Aorta (tissue), 5 donors: ENCODE measurements around the gene COL9A1. TPM values are rescaled to one million over a fixed set of nuclear protein-coding genes. Genes with fewer than 3 reads are reported as not detected.

ENCODE experiments used
- ATAC-seq: fragments of 200-7000 bp; cut with Tn5 transposase; one replicate; pipeline ENCODE4 v1.9.1; 2022; ENCODE audit warnings: moderate library complexity; ENCODE audit not compliant: low FRiP score
- DNase-seq, 2 donors: peaks; one replicate each; pipeline ENCODE4 v3.0.0-alpha.2; 2020
- H3K27ac ChIP-seq, 2 donors: one replicate each; pipeline ENCODE4 v1.5.1; 2013; ENCODE audit warnings: low read length in 2 of 2, mild to moderate bottlenecking in 2 of 2, moderate library complexity in 2 of 2, control low read depth in 1 of 2, inconsistent platforms in 1 of 2, low read depth in 1 of 2
- H3K27me3 ChIP-seq, 2 donors: one replicate each; pipeline ENCODE4 v1.6.1; 2013; ENCODE audit warnings: control low read depth in 1 of 2, low read length in 1 of 2, mild to moderate bottlenecking in 1 of 2, moderate library complexity in 1 of 2; ENCODE audit not compliant: insufficient read depth in 2 of 2, control insufficient read depth in 1 of 2
- H3K36me3 ChIP-seq, 2 donors: one replicate each; pipeline ENCODE4 v1.6.1; 2013; ENCODE audit warnings: control low read depth in 1 of 2, low read length in 1 of 2, mild to moderate bottlenecking in 1 of 2; ENCODE audit not compliant: insufficient read depth in 2 of 2, control insufficient read depth in 1 of 2
- H3K4me1 ChIP-seq, 2 donors: one replicate each; pipeline ENCODE4 v1.6.1; 2013; ENCODE audit warnings: low read length in 2 of 2, control low read depth in 1 of 2, mild to moderate bottlenecking in 1 of 2, moderate library complexity in 1 of 2; ENCODE audit not compliant: insufficient read depth in 2 of 2, control insufficient read depth in 1 of 2
- H3K4me3 ChIP-seq, 2 donors: one replicate each; pipeline ENCODE4 v1.5.1; 2013; ENCODE audit warnings: low read length in 2 of 2, control low read depth in 1 of 2, mild to moderate bottlenecking in 1 of 2
- H3K9me3 ChIP-seq: one replicate; pipeline ENCODE4 v1.6.1; 2013; ENCODE audit warnings: mild to moderate bottlenecking, low read length; ENCODE audit not compliant: control insufficient read depth
- WGBS, 2 donors: extraction: QIAGEN DNeasy Blood & Tissue Kit; methylation state at CpG; one replicate each; pipeline ENCODE4 v1.1.7; 2013; 5-methylcytosine and 5-hydroxymethylcytosine counted together
- intact Hi-C, 2 donors: fragments of 100-400 bp; cut with DNase I; formaldehyde crosslinking; loops; one replicate each; pipeline versions ENCODE4 v1.14.2 to v1.15.0; 2022
- polyA plus RNA-seq, 2 donors: library from polyadenylated mRNA; stranded (reverse); fragments of 200-250 nt; gene quantifications; one replicate each; pipeline ENCODE4 v1.2.3, GENCODE V29; 2013
- total RNA-seq, 2 donors: library from RNA; stranded (reverse); fragmentation: NEBNext Ultra II Directional; extraction: Animal tissue kit (Norgen Biotek cat#: 25700); gene quantifications; one replicate each; pipeline ENCODE4 v1.2.1, GENCODE V29; 2021
- donor health status: healthy with polysubstance abuse.
- donor health status: Bipolar disorder and iron deficiency.
- donor health status: DM: no; HTN: no; CAD: no.
- donor health status: DM: no; HTN: no; CAD: no.
- donor health status: DM: yes; HTN: yes; CAD: no.

The COL9A1 gene
- total and polyA plus RNA-seq, 4 donors, result 1.3 TPM; not detected in 3

DNA sequence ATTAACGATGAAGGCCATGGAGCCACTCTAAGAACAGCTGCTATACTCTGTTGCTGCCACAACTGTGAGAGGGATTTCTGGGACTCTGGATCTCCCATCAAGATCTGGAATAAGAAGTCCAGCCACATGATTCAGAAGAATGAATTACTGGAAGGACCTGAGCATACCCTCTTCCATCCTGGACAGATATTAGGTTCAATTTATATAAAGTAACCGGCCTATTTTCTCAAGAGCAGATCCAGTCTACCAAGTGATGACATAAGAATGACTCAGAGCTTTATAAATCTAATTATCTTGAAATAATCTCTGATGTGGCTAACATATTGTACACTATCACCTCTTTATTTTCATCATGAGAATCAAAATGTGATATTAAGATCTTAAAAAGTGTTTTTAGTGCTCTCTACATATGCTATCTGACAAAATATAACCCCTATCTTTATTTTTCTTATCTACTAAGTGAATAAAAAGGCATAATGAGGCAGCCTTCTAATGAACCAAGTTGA is 45.1 kb downstream of the COL9A1 start:
- Histone ChIP-seq H3K27me3 (no peaks in the 10 kb centered on the region), H3K27ac (no peak overlapping the region), H3K36me3 (no peaks in the 10 kb centered on the region), H3K4me3 (no peak overlapping the region), H3K4me1 (no peaks in the 10 kb centered on the region), H3K9me3 (peaks cover 1% of the 10 kb centered on the region)
- 73 to 80% methylated on average over 2 of the region's 2 CpGs for whole genome bisulfite sequencing, 2 donors
- DNase-seq (no peak), ATAC-seq (no peak)
- intact Hi-C loops, result no loop called here

- no peak for ATAC-seq
- no peaks in the 10 kb centered on the region for H3K27me3 ChIP-seq
- no peaks in the 10 kb centered on the region for H3K36me3 ChIP-seq
- H3K9me3 ChIP-seq, result peaks cover 1% of the 10 kb centered on the region
- intact Hi-C loops, result no loop called here
- no peak overlapping the region for H3K4me3 ChIP-seq
- no peaks in the 10 kb centered on the region for H3K4me1 ChIP-seq
- H3K27ac ChIP-seq, result no peak overlapping the region
- no peak for DNase-seq
- 81 to 82% methylated on average over 2 of the region's 2 CpGs for WGBS, 2 donors
Observed at GRCh38 chr6:70254784-70255183, 48.1 kb downstream of the COL9A1 start.

DNA sequence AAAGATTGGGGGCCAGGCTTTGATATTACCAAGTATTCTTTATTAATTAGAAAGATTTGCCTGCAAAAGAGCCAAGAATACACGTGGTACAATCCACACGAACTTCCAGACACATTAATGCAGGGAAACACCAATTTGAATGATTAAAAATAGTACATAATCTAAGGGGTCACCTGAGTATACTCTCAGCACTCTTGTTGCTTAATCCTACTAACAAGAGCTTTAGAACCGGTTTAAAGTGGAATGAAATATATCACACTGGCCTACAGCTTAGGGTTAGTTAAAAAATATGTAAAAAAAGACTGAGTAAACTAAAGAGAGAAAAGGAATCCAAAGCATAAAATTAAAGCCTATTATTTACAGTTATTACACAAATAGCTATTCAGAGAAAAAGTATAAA is 49.0 kb downstream of the COL9A1 start:
- Histone ChIP-seq H3K27ac (no peak overlapping the region), H3K9me3 (peaks cover 1% of the 10 kb centered on the region), H3K27me3 (no peaks in the 10 kb centered on the region), H3K4me3 (no peak overlapping the region), H3K36me3 (no peaks in the 10 kb centered on the region), H3K4me1 (no peaks in the 10 kb centered on the region)
- intact Hi-C loops, result no loop called here
- ATAC-seq, result no peak
- no peak for DNase-seq
- 67 to 68% methylated on average over 3 of the region's 3 CpGs for WGBS, 2 donors

GRCh38 chr6:70252604-70253003 is 50.3 kb downstream of the COL9A1 start:
- ATAC-seq (no peak), DNase-seq (no peak)
- Histone ChIP-seq H3K4me3 (no peak overlapping the region), H3K27ac (no peak overlapping the region), H3K9me3 (peaks cover 1% of the 10 kb centered on the region), H3K27me3 (no peaks in the 10 kb centered on the region), H3K36me3 (no peaks in the 10 kb centered on the region), H3K4me1 (no peaks in the 10 kb centered on the region)
- intact Hi-C loops, result no loop called here
- WGBS, 2 donors, result 68 to 80% methylated on average over 2 of the region's 2 CpGs

- ATAC-seq (no peak), DNase-seq (no peak)
- Histone ChIP-seq H3K4me1 (no peaks in the 10 kb centered on the region), H3K9me3 (no peaks in the 10 kb centered on the region), H3K36me3 (no peaks in the 10 kb centered on the region), H3K27ac (no peak overlapping the region), H3K27me3 (no peaks in the 10 kb centered on the region), H3K4me3 (no peak overlapping the region)
- 94 to 95% methylated on average over 7 of the region's 7 CpGs for WGBS, 2 donors
- intact Hi-C loops, result no loop called here
Observed at GRCh38 chr6:70246118-70246517, 56.8 kb downstream of the COL9A1 start.

DNA sequence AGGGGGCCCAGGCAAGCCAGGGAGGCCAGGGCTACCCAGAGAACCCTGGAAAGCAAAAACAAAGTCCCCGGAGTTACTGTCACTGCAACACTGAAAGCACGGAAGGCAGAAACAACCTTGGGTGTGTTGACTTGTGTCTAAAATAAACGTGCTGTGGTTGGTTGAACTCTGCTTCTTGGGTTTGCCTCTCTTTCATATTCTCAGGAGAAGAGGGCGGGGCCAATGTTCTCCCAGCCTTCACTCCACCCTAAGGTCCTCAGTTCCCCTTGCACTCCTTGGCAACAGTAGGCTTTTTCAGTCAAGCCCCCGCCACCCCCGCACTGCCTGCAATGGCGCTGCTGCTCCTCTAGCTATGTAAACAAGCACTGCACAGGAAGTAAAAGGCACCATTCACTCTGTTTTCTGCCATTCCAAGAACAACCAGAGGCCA is 60.9 kb downstream of the COL9A1 start:
- H3K4me3 ChIP-seq, result no peak overlapping the region
- no peaks in the 10 kb centered on the region for H3K4me1 ChIP-seq
- H3K27me3 ChIP-seq, result no peaks in the 10 kb centered on the region
- no peaks in the 10 kb centered on the region for H3K36me3 ChIP-seq
- peak; percentile 50 for ATAC-seq
- H3K27ac ChIP-seq, result no peak overlapping the region
- 28 to 37% methylated on average over 7 of the region's 7 CpGs for WGBS, 2 donors
- DNase-seq, result no peak
- H3K9me3 ChIP-seq, result no peaks in the 10 kb centered on the region
- intact Hi-C loops, result no loop called here

DNA sequence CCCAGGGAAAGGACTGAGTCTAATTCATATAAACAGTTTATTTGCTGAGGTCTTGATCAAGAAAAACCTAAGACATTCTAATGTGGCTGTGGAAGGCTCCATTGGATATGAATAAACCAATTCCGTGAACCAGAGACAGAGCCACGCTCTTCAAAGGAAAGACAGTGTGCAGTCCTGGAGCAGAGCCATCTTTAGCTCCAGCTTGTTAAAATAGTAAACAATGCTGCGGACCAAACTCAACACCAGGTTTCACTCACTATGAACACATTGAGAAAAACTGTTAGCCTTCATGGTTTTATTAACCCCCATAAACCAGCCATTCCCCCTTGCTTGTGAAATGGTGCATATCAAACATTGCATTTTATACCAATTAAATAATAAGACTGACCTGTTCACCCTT is 61.9 kb downstream of the COL9A1 start:
- 75 to 80% methylated on average over 3 of the region's 3 CpGs for WGBS, 2 donors
- no peak for DNase-seq
- intact Hi-C loops, result no loop called here

GRCh38 chr6:70236343-70236742 is 66.5 kb downstream of the COL9A1 start:
- no peaks in the 10 kb centered on the region for H3K36me3 ChIP-seq
- no peak for DNase-seq

More for the DNA sequence above, 61.9 kb downstream of the COL9A1 start:
- no peaks in the 10 kb centered on the region for H3K36me3 ChIP-seq
- H3K4me3 ChIP-seq, result no peak overlapping the region
- no peak overlapping the region for H3K27ac ChIP-seq
- no peaks in the 10 kb centered on the region for H3K4me1 ChIP-seq
- no peak for ATAC-seq
- H3K27me3 ChIP-seq, result no peaks in the 10 kb centered on the region
- H3K9me3 ChIP-seq, result no peaks in the 10 kb centered on the region

GRCh38 chr6:70234561-70235236 is 68.2 kb downstream of the COL9A1 start:
- no peak for DNase-seq
- no peaks in the 10 kb centered on the region for H3K4me1 ChIP-seq
- H3K27me3 ChIP-seq, result no peaks in the 10 kb centered on the region
- intact Hi-C loops, result no loop called here
- no peak overlapping the region for H3K27ac ChIP-seq
- ATAC-seq, result no peak
- WGBS, 2 donors, result 93 to 94% methylated on average over 7 of the region's 7 CpGs
- H3K4me3 ChIP-seq, result no peak overlapping the region
- H3K9me3 ChIP-seq, result no peaks in the 10 kb centered on the region
- H3K36me3 ChIP-seq, result no peaks in the 10 kb centered on the region

More at GRCh38 chr6:70236343-70236742, 66.5 kb downstream of the COL9A1 start:
- ATAC-seq, result no peak
- Histone ChIP-seq H3K4me1 (no peaks in the 10 kb centered on the region), H3K9me3 (no peaks in the 10 kb centered on the region), H3K27ac (no peak overlapping the region), H3K27me3 (no peaks in the 10 kb centered on the region), H3K4me3 (no peak overlapping the region)
- intact Hi-C loops, result no loop called here
- 48 to 49% methylated on average over 3 of the region's 3 CpGs for WGBS, 2 donors
